22Rv1 (cell line): ENCODE results near the gene GEN1.

ENCODE experiments used
- H3K27ac ChIP-seq: fragments of 450-650 bp; 2 replicates; pipeline ENCODE4 v1.5.1; 2017
- CTCF ChIP-seq: fragments of 450-650 bp; IDR thresholded peaks from 2 replicates; pipeline ENCODE4 v1.5.1; 2017; ENCODE audit warnings: mild to moderate bottlenecking
- ZFX ChIP-seq: fragments of 450-650 bp; IDR thresholded peaks from 2 replicates; pipeline ENCODE4 v1.6.1; 2017; ENCODE audit warnings: antibody characterized with exemption, borderline replicate concordance

GEN1 gene

DNA sequence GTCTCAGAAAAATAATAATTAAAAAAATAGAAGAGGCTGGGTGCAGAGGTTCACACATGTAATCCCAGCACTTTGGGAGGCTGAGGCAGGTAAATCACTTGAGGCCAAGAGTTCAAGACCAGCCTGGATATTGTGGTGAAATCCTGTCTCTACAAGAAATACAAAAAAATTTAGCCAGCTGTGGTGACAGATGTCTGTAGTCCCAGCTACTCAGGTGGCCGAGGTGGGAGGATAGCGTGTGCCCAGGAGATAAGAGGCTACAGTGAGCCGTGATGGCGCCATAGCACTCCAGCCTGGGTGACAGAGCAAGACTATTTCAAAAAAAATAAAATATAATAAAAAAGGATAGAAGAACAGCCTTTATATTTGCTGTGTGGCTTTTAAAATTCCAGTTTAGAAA, 36.3 kb upstream of the GEN1 start:
- no peak overlapping the region for H3K27ac ChIP-seq
- TF ChIP-seq CTCF (no peak), ZFX (no peak)

- no peak for TF ChIP-seq ZFX
- no peak for TF ChIP-seq CTCF
- H3K27ac ChIP-seq, result no peak overlapping the region
Observed at GRCh38 chr2:17718689-17719088, 35.2 kb upstream of the GEN1 start.

DNA sequence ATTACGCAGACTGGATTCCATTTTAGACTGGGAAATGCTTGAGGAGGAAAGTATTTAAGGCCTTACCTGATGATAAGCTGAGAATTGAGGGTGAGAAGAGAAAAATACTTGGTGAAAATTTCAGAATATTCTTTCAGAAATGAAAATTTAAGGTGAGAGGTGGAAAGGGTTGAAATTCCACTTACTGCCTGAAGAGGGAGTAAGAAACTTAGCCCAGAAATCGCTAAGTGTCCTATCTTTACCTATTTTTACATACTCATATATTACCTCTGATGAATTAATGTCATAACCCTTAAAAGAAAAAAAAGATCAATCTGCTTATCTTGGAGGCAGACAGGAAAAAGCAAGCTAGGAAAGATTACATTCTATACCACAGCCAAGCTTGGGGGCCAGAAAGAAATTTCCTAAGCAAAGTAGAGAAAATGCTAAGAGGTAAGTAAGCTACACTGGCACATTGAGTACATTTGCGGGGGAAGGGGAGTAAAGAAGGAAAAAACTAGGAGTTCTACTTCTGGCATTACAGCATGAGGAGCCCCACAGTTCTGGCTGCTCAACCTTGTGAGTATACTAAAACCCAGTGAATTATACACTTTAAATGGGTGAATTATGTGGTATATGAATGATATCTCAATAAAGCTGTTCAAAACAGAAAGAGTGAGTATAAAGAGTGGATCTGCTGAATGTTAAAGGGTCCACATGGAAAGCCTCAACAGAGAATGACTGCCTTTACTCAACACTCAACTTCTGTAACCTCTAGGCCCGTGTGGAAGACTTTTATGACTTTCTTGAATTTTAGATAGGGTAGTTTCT, 34.2 kb upstream of the GEN1 start:
- no peak overlapping the region for H3K27ac ChIP-seq
- peak; percentile 86 for TF ChIP-seq CTCF
- no peak for TF ChIP-seq ZFX

DNA sequence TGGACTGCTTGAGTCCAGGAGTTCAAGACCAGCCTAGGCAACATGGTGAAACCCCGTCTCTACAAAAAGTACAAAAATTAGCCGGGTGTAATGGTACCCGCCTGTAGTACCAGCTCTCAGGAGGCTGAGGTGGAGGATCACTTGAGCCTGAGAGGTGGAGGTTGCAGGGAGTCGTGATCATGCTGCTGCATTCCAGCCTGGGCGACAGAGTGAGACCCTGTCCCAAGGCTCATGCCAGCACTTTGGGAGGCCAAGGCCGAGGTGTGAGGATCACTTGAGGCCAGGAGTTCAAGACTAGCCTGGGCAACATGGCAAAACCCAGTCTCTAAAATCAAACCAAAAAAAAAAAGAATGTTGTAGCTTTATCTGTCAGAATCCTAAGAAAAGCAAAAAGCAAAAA, 25.7 kb upstream of the GEN1 start:
- TF ChIP-seq CTCF, result no peak
- TF ChIP-seq ZFX, result no peak

GRCh38 chr2:17729880-17730279, 24.1 kb upstream of the GEN1 start:
- no peak overlapping the region for H3K27ac ChIP-seq
- no peak for TF ChIP-seq ZFX
- TF ChIP-seq CTCF, result no peak

More for the DNA sequence above, 25.7 kb upstream of the GEN1 start:
- no peak overlapping the region for H3K27ac ChIP-seq

DNA sequence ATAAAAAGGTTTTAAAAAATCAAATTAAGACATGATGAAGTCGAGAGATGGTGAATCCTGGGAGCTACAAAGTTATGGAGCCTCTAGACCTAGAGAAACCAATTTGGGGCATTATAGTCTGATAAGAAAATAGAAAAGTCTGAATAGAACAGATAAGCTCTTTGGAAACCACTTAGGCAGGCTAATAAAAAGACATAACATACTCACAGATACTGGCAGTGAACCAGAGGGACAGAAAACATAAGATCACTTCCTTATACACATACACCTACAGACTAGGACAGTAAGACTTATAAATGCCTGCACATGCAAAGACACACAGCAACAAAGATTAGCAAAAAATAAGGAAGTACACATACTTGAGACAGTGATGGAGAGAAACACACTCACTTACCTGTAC, 20.3 kb upstream of the GEN1 start:
- TF ChIP-seq CTCF (no peak), ZFX (no peak)
- no peak overlapping the region for H3K27ac ChIP-seq

- H3K27ac ChIP-seq, result no peak overlapping the region
- TF ChIP-seq CTCF (no peak), ZFX (no peak)
Observed at GRCh38 chr2:17735864-17736263, 18.1 kb upstream of the GEN1 start.
